Lung (tissue), 12 donors: ENCODE measurements around the gene HS3ST2. TPM values are rescaled to one million over a fixed set of nuclear protein-coding genes. Genes with fewer than 3 reads are reported as not detected.
"Not testable (repeated sequence)": the region's sequence is repeated elsewhere in the genome, so short reads cannot be mapped to it uniquely, and the experiment has no call there.

Experiments
- ATAC-seq: fragments of 200-7000 bp; cut with Tn5 transposase; one replicate; pipeline ENCODE4 v1.9.1; 2020; ENCODE audit warnings: moderate number of reproducible peaks; ENCODE audit not compliant: insufficient read depth, low FRiP score
- DNase-seq, 3 donors: peaks; one replicate each; pipeline ENCODE4 v3.0.0-alpha.2; 2013 to 2017
- H3K27ac ChIP-seq, 2 donors: one replicate each; pipeline ENCODE4 v1.5.1; 2013; ENCODE audit warnings: mild to moderate bottlenecking in 2 of 2, moderate library complexity in 2 of 2, control low read depth in 1 of 2, inconsistent platforms in 1 of 2, low read depth in 1 of 2, low read length in 1 of 2
- H3K27me3 ChIP-seq, 3 donors: one replicate each; pipeline ENCODE4 v1.5.1; 2013; ENCODE audit warnings: low read length in 2 of 3; ENCODE audit not compliant: control insufficient read depth in 3 of 3, insufficient read depth in 3 of 3
- H3K36me3 ChIP-seq, 4 donors: one replicate each; pipeline ENCODE4 v1.5.1; 2013; ENCODE audit warnings: low read length in 4 of 4, mild to moderate bottlenecking in 1 of 4, moderate library complexity in 1 of 4; ENCODE audit not compliant: control insufficient read depth in 4 of 4, insufficient read depth in 4 of 4
- H3K4me1 ChIP-seq, 5 donors: one replicate each; pipeline ENCODE4 v1.5.1; 2013; ENCODE audit warnings: low read length in 5 of 5, mild to moderate bottlenecking in 2 of 5, moderate library complexity in 1 of 5; ENCODE audit not compliant: control insufficient read depth in 5 of 5, insufficient read depth in 5 of 5
- H3K4me3 ChIP-seq: one replicate; pipeline ENCODE4 v1.5.1; 2013; ENCODE audit warnings: mild to moderate bottlenecking, control low read depth, moderate library complexity
- H3K9ac ChIP-seq, 2 donors: one replicate each; pipeline ENCODE4 v1.5.1; 2013; ENCODE audit warnings: low read length in 2 of 2, control low read depth in 1 of 2; ENCODE audit not compliant: insufficient read depth in 1 of 2
- H3K9me3 ChIP-seq, 4 donors: one replicate each; pipeline ENCODE4 v1.5.1; 2013; ENCODE audit warnings: low read length in 3 of 4, mild to moderate bottlenecking in 1 of 4, moderate library complexity in 1 of 4; ENCODE audit not compliant: control insufficient read depth in 4 of 4, insufficient read depth in 3 of 4
- WGBS, 2 donors: extraction: QIAGEN DNeasy Blood & Tissue Kit; methylation state at CpG; one replicate each; pipeline ENCODE4 v1.1.7; 2013; 5-methylcytosine and 5-hydroxymethylcytosine counted together
- polyA plus RNA-seq, 2 donors: library from polyadenylated mRNA; stranded (reverse); fragments of 200-250 nt; gene quantifications; one replicate each; pipeline ENCODE4 v1.2.1, GENCODE V29; 2013
- total RNA-seq, 2 donors: library from RNA; depleted of rRNA in 1 of 2; stranded (reverse); fragments of >200 nt in 1 of 2; gene quantifications; one replicate each; pipeline ENCODE4 v1.2.1, GENCODE V29; 2014 to 2021
- TF ChIP-seq, protein P1 (sequence below): IDR thresholded peaks from 2 replicates; pipeline ENCODE4 v1.5.1; 2012; ENCODE audit warnings: mild to moderate bottlenecking; ENCODE audit errors: control extremely low read depth, extremely low read depth
- donor health status: control.
- donor health status: control.
- donor health status: Bipolar disorder and iron deficiency.
- donor health status: healthy.
- donor health status: DM: yes; HTN: yes; CAD: no.

HS3ST2 gene
- total and polyA plus RNA-seq, 4 donors, result 0.31 to 5.6 (median 1.3) TPM

DNA sequence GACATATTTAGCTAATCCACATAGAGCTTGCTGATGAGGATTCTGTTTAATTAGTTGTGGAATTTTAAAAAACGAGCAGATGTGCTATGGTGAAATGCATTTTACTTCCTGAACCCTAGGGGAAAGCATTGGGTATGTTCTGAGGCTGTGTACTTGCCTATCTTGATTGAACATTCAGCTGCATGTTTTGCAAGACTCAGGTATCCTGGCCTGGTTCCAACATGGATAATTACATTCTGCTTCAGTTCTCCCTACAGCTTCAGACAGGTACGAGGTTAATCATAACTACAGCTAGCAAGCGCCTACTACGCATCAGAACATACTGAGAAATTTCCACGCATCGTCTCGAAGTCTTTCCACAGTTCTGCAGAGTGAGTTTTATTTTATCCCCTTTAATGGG is 77.0 kb downstream of the HS3ST2 start:
- H3K4me3 ChIP-seq, result no peak overlapping the region
- H3K4me1 ChIP-seq, result no peaks in the 10 kb centered on the region
- ATAC-seq, result no peak
- no peaks in the 10 kb centered on the region for H3K36me3 ChIP-seq
- H3K9me3 ChIP-seq, result no peaks in the 10 kb centered on the region
- no peaks in the 10 kb centered on the region for H3K27me3 ChIP-seq
- no peak for DNase-seq
- WGBS, 2 donors, result 83 to 84% methylated on average over 7 of the region's 7 CpGs
- no peak overlapping the region for H3K9ac ChIP-seq
- H3K27ac ChIP-seq, result no peak overlapping the region
- TF ChIP-seq, protein P1, sequence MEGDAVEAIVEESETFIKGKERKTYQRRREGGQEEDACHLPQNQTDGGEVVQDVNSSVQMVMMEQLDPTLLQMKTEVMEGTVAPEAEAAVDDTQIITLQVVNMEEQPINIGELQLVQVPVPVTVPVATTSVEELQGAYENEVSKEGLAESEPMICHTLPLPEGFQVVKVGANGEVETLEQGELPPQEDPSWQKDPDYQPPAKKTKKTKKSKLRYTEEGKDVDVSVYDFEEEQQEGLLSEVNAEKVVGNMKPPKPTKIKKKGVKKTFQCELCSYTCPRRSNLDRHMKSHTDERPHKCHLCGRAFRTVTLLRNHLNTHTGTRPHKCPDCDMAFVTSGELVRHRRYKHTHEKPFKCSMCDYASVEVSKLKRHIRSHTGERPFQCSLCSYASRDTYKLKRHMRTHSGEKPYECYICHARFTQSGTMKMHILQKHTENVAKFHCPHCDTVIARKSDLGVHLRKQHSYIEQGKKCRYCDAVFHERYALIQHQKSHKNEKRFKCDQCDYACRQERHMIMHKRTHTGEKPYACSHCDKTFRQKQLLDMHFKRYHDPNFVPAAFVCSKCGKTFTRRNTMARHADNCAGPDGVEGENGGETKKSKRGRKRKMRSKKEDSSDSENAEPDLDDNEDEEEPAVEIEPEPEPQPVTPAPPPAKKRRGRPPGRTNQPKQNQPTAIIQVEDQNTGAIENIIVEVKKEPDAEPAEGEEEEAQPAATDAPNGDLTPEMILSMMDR, result no peak

DNA sequence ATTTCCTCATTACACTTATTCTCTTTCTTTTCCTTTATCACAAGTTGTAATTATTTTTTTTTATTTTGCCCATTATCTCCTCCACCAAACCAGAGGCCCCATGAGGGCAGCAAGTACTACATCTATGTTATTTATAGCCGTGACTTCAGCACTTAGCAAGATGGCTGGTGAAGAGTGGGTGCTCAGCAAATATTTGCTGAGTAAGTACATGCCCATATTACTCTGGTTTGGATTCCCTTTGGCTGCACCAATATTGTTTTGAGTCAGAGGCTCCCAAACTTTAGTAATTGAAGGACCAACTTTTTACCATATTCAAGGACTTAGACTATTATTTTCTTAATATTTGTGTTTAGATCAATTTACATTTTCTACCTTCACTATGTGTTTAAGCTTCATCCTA is 83.2 kb downstream of the HS3ST2 start:
- TF ChIP-seq, protein P1, result no peak
- no peak overlapping the region for H3K4me3 ChIP-seq
- DNase-seq, result no peak
- no peaks in the 10 kb centered on the region for H3K36me3 ChIP-seq
- peaks cover 0 to 2% (median 0%) of the 10 kb centered on the region in 5 donors for H3K4me1 ChIP-seq
- 71 to 74% methylated on average over 1 of the region's 1 CpG for WGBS, 2 donors
- H3K9me3 ChIP-seq, result peaks cover 0 to under 1% (median under 1%) of the 10 kb centered on the region in 4 donors
- no peak overlapping the region for H3K9ac ChIP-seq
- no peaks in the 10 kb centered on the region for H3K27me3 ChIP-seq
- no peak for ATAC-seq
- H3K27ac ChIP-seq, result no peak overlapping the region

DNA sequence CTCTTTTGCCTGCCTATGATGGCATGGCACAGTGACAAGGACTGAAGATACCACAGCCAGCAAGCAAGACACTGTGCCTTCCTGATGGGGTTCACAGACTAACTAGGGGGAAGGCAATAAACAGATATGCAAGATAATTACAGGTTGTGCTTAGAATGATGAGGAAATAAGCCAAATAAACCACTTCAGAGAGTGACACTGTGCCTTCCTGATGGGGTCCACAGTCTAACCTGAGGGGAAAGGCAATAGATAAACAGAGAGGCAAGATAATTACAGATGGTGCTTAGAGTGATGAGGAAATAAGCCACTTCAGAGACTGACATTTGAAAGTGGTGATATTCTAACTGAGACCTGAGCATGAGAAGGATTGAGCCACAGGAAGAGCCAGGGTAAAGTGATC is 84.2 kb downstream of the HS3ST2 start:
- H3K9me3 ChIP-seq, result peaks cover 0 to 3% (median under 1%) of the 10 kb centered on the region in 4 donors
- no peak overlapping the region for H3K4me3 ChIP-seq
- H3K27me3 ChIP-seq, result peaks cover 0 to 3% (median 0%) of the 10 kb centered on the region in 3 donors
- TF ChIP-seq, protein P1, result no peak
- ATAC-seq (no peak), DNase-seq (no peak)
- H3K27ac ChIP-seq, result no peak overlapping the region
- no peak overlapping the region for H3K9ac ChIP-seq
- peaks cover 0 to 2% (median 0%) of the 10 kb centered on the region in 5 donors for H3K4me1 ChIP-seq
- no peaks in the 10 kb centered on the region for H3K36me3 ChIP-seq

DNA sequence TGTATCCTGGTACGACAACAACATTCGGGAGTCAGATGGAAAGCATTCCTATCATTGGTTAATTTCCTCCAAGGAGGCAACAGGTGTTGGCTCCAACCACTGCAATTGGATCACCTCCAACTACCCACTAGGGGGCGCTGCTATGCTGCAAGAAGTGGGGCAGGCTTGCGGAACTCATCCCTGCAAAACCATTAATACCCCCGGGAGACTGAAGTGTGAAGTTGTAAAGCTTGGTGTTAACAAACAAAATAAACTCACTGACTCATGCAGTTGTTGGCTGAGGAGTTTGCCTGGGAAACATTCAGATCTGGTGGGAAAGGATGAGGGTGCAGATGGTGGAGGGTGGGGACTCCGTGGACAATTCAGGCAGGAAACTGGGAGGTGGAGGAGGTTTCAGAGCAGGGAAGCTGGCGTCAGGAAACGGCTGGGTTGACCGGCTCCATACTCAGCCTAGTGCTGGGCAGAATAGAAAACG is 84.9 kb downstream of the HS3ST2 start:
- DNase-seq, result peak; percentile 31 to 64 (median 57)
- H3K4me3 ChIP-seq, result no peak overlapping the region

DNA sequence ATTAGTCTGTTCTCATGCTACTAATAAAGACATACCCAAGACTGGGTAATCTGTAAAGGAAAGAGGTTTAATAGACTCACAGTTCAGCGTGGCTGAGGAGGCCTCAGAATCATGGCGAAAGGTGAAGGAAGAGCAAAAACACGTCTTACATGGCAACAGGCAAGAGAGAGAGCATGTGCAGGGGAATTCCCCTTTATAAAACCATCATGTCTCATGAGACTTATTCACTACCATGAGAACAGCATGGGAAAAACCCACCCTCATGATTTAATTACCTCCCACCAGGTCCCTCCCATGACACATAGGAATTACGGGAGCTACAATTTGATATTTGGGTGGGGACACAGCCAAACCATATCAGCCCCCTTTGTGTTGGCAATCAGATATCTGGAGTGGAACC is 85.6 kb downstream of the HS3ST2 start:
- not testable (repeated sequence) for ATAC-seq, H3K27me3 ChIP-seq, H3K4me1 ChIP-seq, H3K4me3 ChIP-seq, H3K36me3 ChIP-seq, DNase-seq, H3K9ac ChIP-seq, H3K9me3 ChIP-seq
- 77 to 78% methylated on average over 4 of the region's 4 CpGs for WGBS, 2 donors
- peak overlapping the region; percentile 11 to 37 for H3K27ac ChIP-seq

More for the DNA sequence above, 84.9 kb downstream of the HS3ST2 start:
- WGBS, 2 donors, result 2 to 3% methylated on average over 10 of the region's 10 CpGs
- Histone ChIP-seq H3K9me3 (peaks cover 0 to 3% (median under 1%) of the 10 kb centered on the region in 4 donors), H3K4me1 (peaks cover 0 to 2% (median 0%) of the 10 kb centered on the region in 5 donors), H3K27ac (no peak overlapping the region), H3K36me3 (no peaks in the 10 kb centered on the region), H3K9ac (no peak overlapping the region), H3K27me3 (peaks cover 0 to 3% (median 0%) of the 10 kb centered on the region in 3 donors)
- peak; percentile 19 for ATAC-seq
- TF ChIP-seq, protein P1, result no peak
